ENCODE results near the gene FBP2. TPM values are rescaled to one million over a fixed set of nuclear protein-coding genes. Genes with fewer than 3 reads are reported as not detected.

The FBP2 gene
- total RNA-seq, 1 experiment from 2014 or later = not detected

- CTCF ChIA-PET = no interaction called here
- RAD21 ChIA-PET (ENCODE audit: low non-redundant PET in 1 of 2, low total read pairs in 2 of 2, uncharacterized antibody in 2 of 2, unreplicated experiment in 2 of 2) = no interaction called here
- Histone ChIP-seq H3K9ac (ENCODE audit: low read length) (no peak overlapping the region), H4K20me1 (ENCODE audit: insufficient read depth) (no peaks in the 10 kb centered on the region), H3K4me3 (replicated peaks in 1 of 2; ENCODE audit: low read depth in 1 of 2, low read length in 2 of 2) (no peak overlapping the region), H3K79me2 (ENCODE audit: insufficient read depth, low read length) (no peaks in the 10 kb centered on the region), H2AFZ (ENCODE audit: low read depth, low read length, poor library complexity, severe bottlenecking) (no peak overlapping the region), H3K27ac (ENCODE audit: low read depth, low read length) (no peak overlapping the region), H3K9me3 (ENCODE audit: control insufficient read depth in 1 of 2, insufficient read depth in 1 of 2, low read depth in 1 of 2, low read length in 2 of 2) (no peaks in the 10 kb centered on the region), H3K36me3 (ENCODE audit: control insufficient read depth in 1 of 2, insufficient read depth in 2 of 2, low read length in 2 of 2) (no peaks in the 10 kb centered on the region), H3K4me1 (ENCODE audit: control insufficient read depth in 1 of 2, insufficient read depth in 2 of 2, low read length in 2 of 2) (no peaks in the 10 kb centered on the region), H3K27me3 (ENCODE audit: insufficient read depth, low read length) (no peaks in the 10 kb centered on the region), H3K9me2 (ENCODE audit: insufficient read depth) (no peaks in the 10 kb centered on the region), H3K4me2 (ENCODE audit: low read length) (no peak overlapping the region)
- intact Hi-C loops (cut with micrococcal nuclease) = no loop called here
- POLR2A ChIA-PET = no interaction called here
- TF ChIP-seq EZH2phosphoT487 (IDR thresholded peaks at IDR 0.05; ENCODE audit: borderline replicate concordance) (no peak), RAD21 (IDR thresholded peaks at IDR 0.05; ENCODE audit: low read depth) (no peak), POLR2AphosphoS5 (IDR thresholded peaks at IDR 0.05; ENCODE audit: low read depth, low read length) (no peak), ZFX (IDR thresholded peaks at IDR 0.05) (no peak), SIN3A (IDR thresholded peaks at IDR 0.05; ENCODE audit: low read depth) (no peak), ATF3 (IDR thresholded peaks at IDR 0.05) (no peak), FOSL1 (IDR thresholded peaks at IDR 0.05; ENCODE audit: low read depth) (no peak), EZH2 (IDR thresholded peaks at IDR 0.05) (no peak), CBX3 (IDR thresholded peaks at IDR 0.05; ENCODE audit: low read depth) (no peak), MAX (IDR thresholded peaks at IDR 0.05) (no peak), ZNF274 (IDR thresholded peaks at IDR 0.05; ENCODE audit: low read depth, low read length) (no peak), SRF (IDR thresholded peaks at IDR 0.05; ENCODE audit: low read depth) (no peak), POLR2A (IDR thresholded peaks at IDR 0.05; ENCODE audit: borderline replicate concordance, extremely low read depth, insufficient read depth, insufficient read length) (no peak), ELF1 (IDR thresholded peaks at IDR 0.05; ENCODE audit: borderline replicate concordance, low read depth) (no peak), ZBTB33 (IDR thresholded peaks at IDR 0.05; ENCODE audit: extremely low read depth, insufficient replicate concordance, low read length) (no peak)
- DNase-seq (ENCODE audit: low read depth, low spot score) (no peak), ATAC-seq (no peak)
- no TSS peak for BruUV-seq (replicated peaks)
These were observed 66.7 kb downstream of the FBP2 start for GRCh38 chr9:94526951-94527350.
